ENCODE data around the gene SAE1.

GRCh38 chr19:47209319-47210179 is 78.9 kb downstream of the SAE1 start:
- TF ChIP-seq CTCF (conservative IDR thresholded peaks at IDR 0.05; ENCODE audit: low read depth, low read length): no peak
- TF ChIP-seq POLR2A (IDR thresholded peaks at IDR 0.05; ENCODE audit: low read depth, low read length): no peak
- TF ChIP-seq MXI1 (IDR thresholded peaks at IDR 0.05; ENCODE audit: borderline replicate concordance, low read depth, low read length): peak; percentile 34; the same call in 1 of the 2 replicates
- no peak for TF ChIP-seq SMC3 (IDR thresholded peaks at IDR 0.05; ENCODE audit: low read depth, low read length)
- TF ChIP-seq RFX5 (IDR thresholded peaks at IDR 0.05; ENCODE audit: low read depth, low read length): no peak
- peak; percentile 63; the same call in 1 of the 2 replicates for TF ChIP-seq USF2 (IDR thresholded peaks at IDR 0.05; ENCODE audit: low read depth, low read length)
- no peak for TF ChIP-seq CHD1 (IDR thresholded peaks at IDR 0.05; ENCODE audit: low read depth, low read length)
- no peak for TF ChIP-seq RAD21 (IDR thresholded peaks at IDR 0.05; ENCODE audit: low read length)
- TF ChIP-seq BHLHE40 (IDR thresholded peaks at IDR 0.05; ENCODE audit: low read depth, low read length): peak; percentile 67; the same call in 1 of the 2 replicates
- TF ChIP-seq CEBPB (IDR thresholded peaks at IDR 0.05; ENCODE audit: low read depth, low read length): no peak

Data from IMR-90 (cell line).